Raji (cell line): ENCODE measurements around the gene ZYG11A.

Experiments
- POLR2A ChIP-seq: IDR thresholded peaks from 2 replicates; pipeline ENCODE4 v1.6.1; 2011; ENCODE audit warnings: low read depth, low read length, control low read depth; ENCODE audit not compliant: insufficient read depth

The ZYG11A gene

DNA sequence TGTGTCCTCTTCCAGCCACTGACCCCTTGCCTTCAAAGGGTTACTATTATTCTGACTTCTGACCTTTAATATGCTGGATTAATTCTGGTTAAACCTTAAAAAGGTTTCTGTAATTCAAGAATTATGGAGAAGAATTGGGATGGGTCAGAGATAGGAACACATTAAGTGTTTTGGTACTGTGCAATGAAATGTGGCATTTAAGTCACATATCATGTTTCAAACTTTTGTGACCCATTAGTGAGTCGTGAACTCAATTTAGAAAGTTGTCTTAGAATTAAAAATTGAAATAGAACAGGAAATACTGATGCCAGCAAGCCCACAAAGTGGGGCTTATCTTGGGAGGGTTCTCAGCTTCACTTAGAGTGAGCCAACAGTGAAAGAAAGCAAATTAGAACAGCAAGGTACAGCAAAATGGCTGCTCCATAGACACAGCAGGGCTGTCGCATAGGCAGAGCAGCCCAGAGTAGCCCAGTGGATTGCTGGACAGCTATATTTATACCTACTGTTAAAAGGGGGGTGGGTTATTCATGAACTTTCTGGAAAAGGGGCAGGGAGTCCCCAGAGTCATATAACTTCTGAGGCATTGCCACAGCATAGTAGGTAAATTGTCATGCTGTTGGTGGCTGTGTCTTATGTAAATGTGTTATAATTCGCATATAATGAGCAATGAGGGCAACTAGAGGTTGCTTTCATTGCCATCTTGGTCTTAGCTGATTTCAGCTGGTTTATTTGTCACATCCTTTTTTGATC is 95.0 kb downstream of the ZYG11A start:
- no peak for TF ChIP-seq POLR2A

DNA sequence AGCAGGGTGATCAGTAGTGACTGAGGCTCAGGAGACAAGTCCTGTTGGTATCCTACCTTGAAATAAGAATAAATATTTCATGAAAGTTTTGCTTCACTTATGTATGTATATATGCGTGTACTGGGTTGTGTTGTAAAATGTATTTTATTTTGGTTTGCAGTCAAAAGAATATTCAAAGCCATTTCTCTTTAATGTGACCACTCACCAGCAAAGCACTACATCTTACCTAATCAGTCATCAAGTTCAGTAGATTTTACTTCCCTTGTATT is 95.6 kb downstream of the ZYG11A start:
- TF ChIP-seq POLR2A: no peak

DNA sequence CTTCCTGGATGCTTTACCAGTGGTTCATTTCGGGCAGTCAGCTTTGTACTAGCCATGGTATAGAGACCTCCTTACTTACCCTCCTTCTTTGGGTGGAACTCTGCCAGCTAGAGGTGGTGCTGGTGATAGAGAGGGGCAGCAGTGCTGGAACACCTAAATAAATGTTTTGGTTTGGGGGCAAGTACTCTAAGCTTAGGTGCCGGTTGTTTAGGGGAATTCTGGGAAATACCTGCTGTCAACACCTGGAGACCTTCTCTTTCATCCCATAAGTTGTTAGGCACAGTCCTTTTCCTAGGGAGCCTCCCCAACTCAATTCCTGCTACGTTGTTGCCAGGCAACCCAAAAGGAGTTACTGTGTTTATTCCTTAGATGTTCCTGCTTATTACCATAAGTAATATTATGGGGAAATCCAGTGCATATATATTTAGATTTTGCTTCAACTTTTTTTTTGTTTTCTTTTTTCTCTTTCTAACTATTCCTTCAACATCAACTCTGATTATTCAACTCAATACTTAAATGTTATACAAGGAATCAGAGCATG is 101.4 kb downstream of the ZYG11A start:
- TF ChIP-seq POLR2A: no peak

- no peak for TF ChIP-seq POLR2A
Measured at GRCh38 chr1:52944566-52944965, 102.0 kb downstream of the ZYG11A start.
